Stimulated activated naive CD8-positive, alpha-beta T cell treated with anti-CD3 and anti-CD28 coated beads, Interleukin-15, amount 100 ng/mL, for 72 hours (primary cell): ENCODE measurements around the gene BABAM1.
"Not testable (repeated sequence)": the region's sequence is repeated elsewhere in the genome, so short reads cannot be mapped to it uniquely, and the experiment has no call there.

Experiments used
- ATAC-seq: fragments of 150-1000 bp; cut with Tn5 transposase; 2 replicates; pipeline ENCODE4 v1.10.0; 2021; ENCODE audit warnings: mild to moderate bottlenecking, moderate library complexity
- DNase-seq, 2 donors: peaks; one replicate each; pipeline ENCODE4 v3.0.0; 2021 to 2022
- H3K27ac Mint-ChIP-seq, 2 donors: one replicate each; pipeline ENCODE4 v1.8.0; 2022; ENCODE audit warnings: mild to moderate bottlenecking in 2 of 2, mixed read lengths in 2 of 2, moderate library complexity in 2 of 2
- H3K27me3 Mint-ChIP-seq: one replicate; pipeline ENCODE4 v1.8.0; 2022; ENCODE audit warnings: mixed read lengths
- H3K4me1 Mint-ChIP-seq: one replicate; pipeline ENCODE4 v1.8.0; 2022; ENCODE audit warnings: mild to moderate bottlenecking, mixed read lengths
- H3K4me3 Mint-ChIP-seq, 2 donors: one replicate each; pipeline ENCODE4 v1.8.0; 2022; ENCODE audit warnings: mild to moderate bottlenecking in 2 of 2, mixed read lengths in 2 of 2, moderate library complexity in 1 of 2
- H3K9me3 Mint-ChIP-seq, 2 donors: one replicate each; pipeline ENCODE4 v1.8.0; 2022; ENCODE audit warnings: mixed read lengths in 2 of 2

Gene BABAM1

DNA sequence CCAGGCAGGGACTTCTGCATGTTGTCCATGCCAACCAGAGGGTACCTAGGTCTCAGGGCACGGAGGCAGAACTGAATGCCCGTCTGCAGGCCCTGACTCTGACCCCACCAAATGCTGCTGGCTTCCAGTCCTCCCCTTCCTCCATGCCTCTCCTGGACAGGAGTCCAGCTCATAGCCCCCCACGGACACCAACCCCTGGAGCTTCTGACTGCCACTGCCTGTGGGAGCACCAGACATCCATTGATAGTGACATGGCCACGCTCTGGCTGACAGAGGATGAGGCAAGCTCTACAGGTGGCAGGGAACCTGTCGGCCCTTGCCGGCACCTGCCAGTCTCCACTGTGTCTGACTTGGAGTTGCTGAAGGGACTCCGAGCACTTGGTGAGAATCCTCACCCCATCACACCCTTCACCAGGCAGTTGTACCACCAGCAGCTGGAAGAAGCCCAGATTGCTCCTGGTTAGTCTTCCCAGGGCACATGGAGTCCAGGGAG lies 16.3 kb downstream of the BABAM1 start:
- H3K4me1 Mint-ChIP-seq: peaks cover 27% of the 10 kb centered on the region
- no peak overlapping the region for H3K27ac Mint-ChIP-seq
- H3K9me3 Mint-ChIP-seq: no peaks in the 10 kb centered on the region
- DNase-seq: no peak
- no peaks in the 10 kb centered on the region for H3K27me3 Mint-ChIP-seq
- no peak for ATAC-seq
- H3K4me3 Mint-ChIP-seq: peak overlapping the region in 1 of 2 donors; percentile 67

DNA sequence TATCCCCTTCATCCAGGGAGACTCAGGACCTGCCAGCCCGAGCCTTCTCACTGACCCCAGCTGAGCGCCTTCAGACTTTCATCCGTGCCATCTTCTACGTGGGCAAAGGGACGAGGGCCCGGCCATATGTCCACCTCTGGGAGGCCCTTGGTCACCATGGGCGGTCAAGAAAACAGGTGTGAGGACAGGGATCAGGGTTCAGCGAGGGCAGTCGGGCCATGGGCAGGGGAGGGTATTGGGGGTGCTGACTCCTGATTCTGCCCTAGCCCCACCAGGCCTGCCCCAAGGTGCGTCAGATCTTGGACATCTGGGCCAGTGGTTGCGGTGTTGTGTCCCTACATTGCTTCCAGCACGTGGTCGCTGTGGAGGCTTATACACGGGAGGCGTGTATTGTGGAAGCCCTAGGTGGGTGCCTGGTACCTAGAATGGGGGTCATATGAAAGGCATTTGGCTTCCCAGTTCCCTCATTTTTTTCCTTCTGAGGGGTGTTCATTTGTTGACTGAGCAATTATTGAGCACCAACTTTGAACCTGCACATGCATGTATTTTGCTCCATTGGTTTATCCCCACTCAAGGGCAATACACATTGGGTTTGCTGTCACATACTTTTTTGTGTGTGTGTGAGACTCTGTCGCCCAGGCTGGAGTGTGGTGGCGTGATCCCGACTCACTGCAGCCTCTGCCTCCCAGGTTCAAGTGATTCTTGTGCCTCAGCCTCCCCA lies 18.3 kb downstream of the BABAM1 start:
- H3K4me1 Mint-ChIP-seq: peaks cover 27% of the 10 kb centered on the region
- H3K27ac Mint-ChIP-seq: no peak overlapping the region
- no peak for DNase-seq
- no peak overlapping the region for H3K4me3 Mint-ChIP-seq
- no peaks in the 10 kb centered on the region for H3K27me3 Mint-ChIP-seq
- no peak for ATAC-seq
- H3K9me3 Mint-ChIP-seq: no peaks in the 10 kb centered on the region

DNA sequence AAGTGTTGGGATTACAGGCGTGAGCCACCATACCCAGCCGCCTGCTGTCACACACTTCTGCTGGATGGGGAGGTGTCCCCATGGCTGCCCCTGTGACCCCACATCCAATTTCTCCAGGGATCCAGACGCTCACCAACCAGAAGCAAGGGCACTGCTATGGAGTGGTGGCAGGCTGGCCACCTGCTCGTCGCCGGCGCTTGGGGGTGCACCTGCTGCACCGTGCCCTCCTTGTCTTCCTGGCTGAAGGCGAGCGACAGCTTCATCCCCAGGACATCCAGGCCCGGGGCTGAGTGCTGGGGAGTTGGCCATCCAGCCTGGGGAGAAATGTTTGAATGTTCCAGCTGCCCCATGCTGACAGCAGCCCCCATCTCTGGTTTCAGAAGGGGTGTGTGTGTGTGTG lies 19.0 kb downstream of the BABAM1 start:
- H3K9me3 Mint-ChIP-seq: no peaks in the 10 kb centered on the region
- no peak overlapping the region for H3K27ac Mint-ChIP-seq
- ATAC-seq (no peak), DNase-seq (no peak)
- peaks cover 24% of the 10 kb centered on the region for H3K4me1 Mint-ChIP-seq
- no peak overlapping the region for H3K4me3 Mint-ChIP-seq
- H3K27me3 Mint-ChIP-seq: no peaks in the 10 kb centered on the region

DNA sequence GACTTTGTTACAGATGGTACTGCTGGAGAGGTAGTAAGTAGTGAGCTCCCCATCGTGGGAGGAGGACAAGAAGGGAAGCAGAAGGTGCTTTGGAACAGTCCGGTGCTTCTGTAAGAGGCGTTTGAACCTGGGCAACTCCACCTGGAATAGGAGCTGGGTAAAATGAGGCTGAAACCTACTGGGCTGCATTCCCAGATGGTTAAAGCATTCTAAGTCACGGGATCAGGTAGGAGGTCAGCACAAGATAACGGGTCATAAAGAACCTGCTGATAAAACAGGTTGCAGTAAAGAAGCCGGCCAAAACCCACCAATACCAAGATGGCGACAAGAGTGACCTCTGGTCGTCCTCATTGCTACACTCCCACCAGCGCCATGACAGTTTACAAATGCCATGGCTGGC lies 19.5 kb downstream of the BABAM1 start:
- Mint-ChIP-seq H3K9me3 (no peaks in the 10 kb centered on the region), H3K4me3 (no peak overlapping the region), H3K27ac (no peak overlapping the region), H3K4me1 (peaks cover 21% of the 10 kb centered on the region), H3K27me3 (no peaks in the 10 kb centered on the region)
- ATAC-seq: no peak
- no peak for DNase-seq

DNA sequence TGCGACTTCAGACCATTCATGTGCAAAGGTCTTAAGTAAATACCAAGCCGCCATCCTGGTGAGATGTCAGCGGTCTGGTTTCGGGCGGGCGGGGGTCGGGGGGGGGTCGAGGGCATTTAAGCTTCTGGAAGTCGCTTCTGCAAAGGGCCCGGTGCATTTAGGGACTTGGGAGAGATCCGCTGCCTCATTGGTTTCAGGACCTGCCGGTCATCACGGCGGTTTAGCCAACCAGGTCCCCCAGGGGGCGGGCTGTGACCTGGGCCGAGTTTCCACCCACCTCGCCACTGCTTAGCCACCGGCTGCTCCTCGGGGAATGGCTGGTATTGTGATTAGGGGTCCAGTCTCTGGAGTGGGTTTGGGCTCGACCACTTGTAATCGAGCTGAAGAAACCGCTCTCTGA lies 22.2 kb downstream of the BABAM1 start:
- Mint-ChIP-seq H3K27ac (no peak overlapping the region), H3K27me3 (no peaks in the 10 kb centered on the region), H3K4me3 (no peak overlapping the region), H3K9me3 (no peaks in the 10 kb centered on the region), H3K4me1 (peaks cover 28% of the 10 kb centered on the region)
- ATAC-seq (no peak), DNase-seq (peak; percentile 42 to 65)

DNA sequence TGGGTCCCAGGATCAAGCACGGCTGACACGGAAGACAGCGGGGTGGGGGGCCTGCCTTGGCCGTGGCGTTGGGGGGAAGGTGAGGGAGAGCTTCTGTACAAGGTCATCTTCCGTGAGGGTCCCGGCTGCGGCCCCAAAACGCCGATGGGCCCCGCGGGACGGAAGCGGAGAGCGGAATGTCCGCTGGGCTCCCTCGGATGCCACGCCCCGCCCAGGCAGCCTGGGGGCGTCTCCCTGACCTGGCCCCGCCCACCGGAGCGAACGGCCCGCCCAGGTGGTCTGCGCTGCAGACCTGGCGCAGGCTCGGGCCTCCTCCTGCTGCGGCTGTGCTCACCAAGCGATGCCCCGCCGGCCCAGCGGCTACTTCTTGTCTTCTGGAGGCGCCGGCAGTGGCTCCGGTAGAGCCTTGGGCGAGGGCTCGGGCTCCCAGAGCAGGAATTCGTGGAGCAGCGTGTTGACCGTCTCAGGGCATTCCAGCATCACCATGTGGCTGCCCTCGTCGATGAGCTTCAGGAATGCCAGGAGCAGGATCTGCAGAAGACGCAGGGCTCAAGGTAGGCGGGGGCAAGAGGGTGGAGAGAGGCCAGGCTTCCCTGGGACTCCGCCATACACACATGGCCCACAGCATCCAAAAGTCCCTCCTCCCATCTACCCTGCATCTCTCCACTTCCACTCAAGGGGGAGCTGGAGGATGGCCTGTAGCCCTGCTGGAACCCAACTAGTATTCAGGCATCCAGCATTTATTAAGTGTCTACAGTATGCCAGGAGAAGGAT lies 25.2 kb downstream of the BABAM1 start:
- Mint-ChIP-seq H3K27me3 (no peaks in the 10 kb centered on the region), H3K27ac (peak overlapping the region; percentile 61 to 95), H3K9me3 (no peaks in the 10 kb centered on the region), H3K4me1 (peaks cover 41% of the 10 kb centered on the region), H3K4me3 (peak overlapping the region; percentile 90 to 94)
- DNase-seq (peak; percentile 83 to 90), ATAC-seq (peak; percentile 97)

DNA sequence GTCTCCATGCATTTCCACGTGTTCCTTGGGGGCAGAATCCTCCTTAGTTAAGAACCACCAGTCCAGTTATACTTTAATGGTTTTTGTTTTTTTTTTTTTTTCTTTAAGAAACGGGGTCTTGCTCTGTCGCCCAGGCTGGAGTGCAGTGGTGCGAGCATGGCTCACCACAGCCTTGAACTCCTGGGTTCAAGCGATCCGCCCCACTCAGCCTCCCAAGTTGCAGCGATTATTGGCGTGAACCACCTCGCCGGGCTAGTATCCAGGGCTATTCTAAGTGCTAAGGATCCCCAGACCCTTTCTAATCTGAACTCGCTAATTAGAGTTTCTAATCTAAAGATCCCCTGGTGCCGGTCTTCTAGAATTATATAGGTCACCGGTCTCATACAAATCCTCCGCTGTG lies 26.4 kb downstream of the BABAM1 start:
- H3K27me3 Mint-ChIP-seq: no peaks in the 10 kb centered on the region
- peaks cover 41% of the 10 kb centered on the region for H3K4me1 Mint-ChIP-seq
- H3K27ac Mint-ChIP-seq: peak overlapping the region in 1 of 2 donors; percentile 33
- no peak for ATAC-seq
- no peak for DNase-seq
- H3K9me3 Mint-ChIP-seq: no peaks in the 10 kb centered on the region
- H3K4me3 Mint-ChIP-seq: no peak overlapping the region

DNA sequence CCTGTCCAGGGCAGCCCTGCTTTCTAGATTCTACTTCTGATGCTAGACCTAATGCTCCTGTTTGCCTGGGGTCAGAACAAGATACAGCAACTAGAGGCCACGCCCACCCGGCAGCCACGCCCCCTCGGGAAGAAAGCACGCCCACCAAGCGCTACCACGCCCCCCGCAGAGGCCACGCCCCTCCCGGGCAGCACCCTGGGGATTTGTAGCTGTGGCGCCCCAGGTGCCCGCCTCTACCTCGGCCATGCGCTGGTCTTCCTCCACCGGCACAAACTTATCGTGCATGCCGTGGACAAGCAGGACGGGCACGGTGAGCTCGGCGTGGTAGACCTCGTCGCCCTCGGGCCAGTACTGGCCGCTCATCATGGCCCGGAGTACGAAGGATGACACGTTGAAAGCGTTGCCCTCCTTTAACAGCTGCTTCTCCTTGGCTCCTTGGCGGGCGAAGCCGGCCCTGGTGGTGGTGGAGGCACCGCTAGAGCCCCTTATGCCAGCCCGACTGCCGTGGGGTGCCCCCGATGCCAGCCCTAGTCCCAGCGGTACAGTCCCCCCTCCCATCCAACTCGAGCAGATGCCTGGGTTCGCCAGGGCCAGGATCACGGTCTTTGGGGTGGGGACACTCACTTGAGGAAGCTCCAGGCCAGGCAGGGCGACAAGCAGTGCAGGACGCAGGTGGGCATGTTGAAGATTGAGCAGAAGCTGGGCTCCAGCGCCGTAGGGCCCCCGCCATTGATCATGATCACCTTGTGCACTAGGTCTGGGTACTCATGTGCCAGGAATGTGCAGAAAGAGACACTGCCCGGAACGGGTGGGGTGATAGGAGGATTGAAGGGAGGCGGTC lies 27.0 kb downstream of the BABAM1 start:
- Mint-ChIP-seq H3K9me3 (no peaks in the 10 kb centered on the region), H3K27me3 (no peaks in the 10 kb centered on the region), H3K4me3 (no peak overlapping the region), H3K27ac (peak overlapping the region in 1 of 2 donors; percentile 33), H3K4me1 (peaks cover 41% of the 10 kb centered on the region)
- ATAC-seq: no peak
- DNase-seq: peak; percentile 47 to 56

DNA sequence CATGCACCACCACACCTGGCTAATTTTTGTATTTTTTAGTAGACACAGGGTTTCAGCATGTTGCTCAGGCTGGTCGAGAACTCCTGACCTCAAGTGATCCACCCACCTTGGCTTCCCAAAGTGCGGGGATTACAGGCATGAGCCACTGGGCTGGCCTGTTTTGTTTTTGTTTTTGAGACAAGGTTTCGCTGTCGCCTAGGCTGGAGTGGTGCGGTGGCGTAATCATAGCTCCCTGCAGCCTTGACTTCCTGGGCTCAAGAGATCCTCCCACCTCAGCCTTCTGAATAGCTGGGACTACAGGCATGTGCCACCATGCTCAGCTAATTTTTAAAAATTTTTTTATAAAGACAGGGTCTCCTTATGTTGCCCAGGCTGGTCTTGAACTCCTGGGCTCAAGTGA lies 28.3 kb downstream of the BABAM1 start:
- H3K27ac Mint-ChIP-seq, H3K27me3 Mint-ChIP-seq, H3K9me3 Mint-ChIP-seq, H3K4me3 Mint-ChIP-seq, ATAC-seq, DNase-seq: not testable (repeated sequence)
- H3K4me1 Mint-ChIP-seq: peaks cover 41% of the 10 kb centered on the region

DNA sequence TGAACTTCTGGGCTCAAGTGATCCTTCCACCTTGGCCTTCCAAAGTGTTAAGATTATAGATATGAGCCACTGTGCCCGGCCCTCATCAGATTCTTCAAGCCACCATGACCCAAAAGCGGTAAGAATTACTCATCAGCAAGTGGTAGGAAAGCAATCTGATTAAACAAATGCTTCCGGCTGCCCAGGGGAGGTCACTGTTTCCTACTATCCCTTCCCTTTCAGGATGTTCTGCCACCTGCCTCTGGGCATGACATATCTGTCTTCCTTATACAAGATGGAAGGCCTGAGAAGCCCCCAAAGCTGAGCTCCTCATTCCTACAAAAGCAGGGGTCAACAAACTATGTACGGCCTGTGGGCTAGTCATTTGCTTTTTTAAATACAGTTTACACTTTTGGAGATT lies 29.0 kb downstream of the BABAM1 start:
- Mint-ChIP-seq H3K4me1 (peaks cover 42% of the 10 kb centered on the region), H3K4me3 (no peak overlapping the region), H3K27me3 (no peaks in the 10 kb centered on the region), H3K9me3 (no peaks in the 10 kb centered on the region), H3K27ac (peak overlapping the region in 1 of 2 donors; percentile 57)
- DNase-seq: no peak
- no peak for ATAC-seq

DNA sequence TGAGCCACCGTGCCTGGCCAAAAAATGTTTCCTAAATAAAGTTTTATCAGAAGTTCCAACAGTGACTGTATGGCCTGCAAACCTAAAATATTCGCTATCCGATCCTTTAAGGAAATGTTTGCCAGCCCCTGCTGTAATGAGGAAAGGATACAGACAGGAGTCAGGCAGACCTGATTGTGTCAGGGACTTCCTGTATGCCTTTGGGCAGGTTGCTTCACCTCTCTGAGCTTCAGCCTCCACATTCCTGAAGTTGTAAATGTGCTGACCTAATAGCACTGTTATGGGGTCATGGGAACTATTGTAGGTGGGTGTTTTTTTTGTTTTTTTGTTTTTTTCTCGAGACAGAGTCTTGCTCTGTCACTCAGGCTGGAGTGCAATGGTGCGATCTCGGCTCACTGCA lies 29.7 kb downstream of the BABAM1 start:
- ATAC-seq (no peak), DNase-seq (no peak)
- Mint-ChIP-seq H3K27ac (peak overlapping the region in 1 of 2 donors; percentile 59), H3K27me3 (no peaks in the 10 kb centered on the region), H3K9me3 (no peaks in the 10 kb centered on the region), H3K4me3 (no peak overlapping the region), H3K4me1 (peaks cover 45% of the 10 kb centered on the region)

DNA sequence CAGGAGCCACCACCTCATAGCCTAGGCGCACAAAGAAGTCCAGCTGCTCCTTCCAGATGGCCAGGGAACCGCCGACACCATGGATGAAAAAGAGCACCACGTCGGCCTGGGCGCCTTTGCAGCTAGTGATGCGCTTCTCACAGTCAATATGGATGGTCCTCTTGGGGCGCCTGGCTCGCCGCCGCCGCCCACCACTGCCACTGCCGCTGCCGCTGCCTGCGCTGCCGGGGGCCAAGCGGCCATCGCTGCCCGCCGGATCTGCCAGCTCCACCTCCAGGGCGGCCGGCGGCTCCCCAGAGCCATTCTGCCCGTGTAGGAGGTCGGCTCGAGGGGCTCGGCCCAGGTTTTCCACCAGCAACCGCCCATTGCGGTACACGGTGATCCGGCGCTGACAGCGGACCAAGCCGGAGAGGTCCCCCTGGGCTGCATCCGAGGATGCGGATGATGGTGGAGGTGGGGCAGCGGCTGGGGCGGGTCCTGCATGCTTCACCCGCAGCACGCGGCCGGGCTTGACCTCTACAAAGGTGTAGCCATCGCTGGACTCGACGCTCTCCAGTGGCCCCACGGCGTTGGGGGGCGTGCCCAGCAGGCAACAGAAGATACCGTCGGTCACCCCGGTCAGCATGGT lies 33.9 kb downstream of the BABAM1 start:
- Mint-ChIP-seq H3K27me3 (no peaks in the 10 kb centered on the region), H3K4me3 (no peak overlapping the region), H3K9me3 (no peaks in the 10 kb centered on the region), H3K27ac (no peak overlapping the region), H3K4me1 (peaks cover 44% of the 10 kb centered on the region)
- ATAC-seq (no peak), DNase-seq (no peak)

DNA sequence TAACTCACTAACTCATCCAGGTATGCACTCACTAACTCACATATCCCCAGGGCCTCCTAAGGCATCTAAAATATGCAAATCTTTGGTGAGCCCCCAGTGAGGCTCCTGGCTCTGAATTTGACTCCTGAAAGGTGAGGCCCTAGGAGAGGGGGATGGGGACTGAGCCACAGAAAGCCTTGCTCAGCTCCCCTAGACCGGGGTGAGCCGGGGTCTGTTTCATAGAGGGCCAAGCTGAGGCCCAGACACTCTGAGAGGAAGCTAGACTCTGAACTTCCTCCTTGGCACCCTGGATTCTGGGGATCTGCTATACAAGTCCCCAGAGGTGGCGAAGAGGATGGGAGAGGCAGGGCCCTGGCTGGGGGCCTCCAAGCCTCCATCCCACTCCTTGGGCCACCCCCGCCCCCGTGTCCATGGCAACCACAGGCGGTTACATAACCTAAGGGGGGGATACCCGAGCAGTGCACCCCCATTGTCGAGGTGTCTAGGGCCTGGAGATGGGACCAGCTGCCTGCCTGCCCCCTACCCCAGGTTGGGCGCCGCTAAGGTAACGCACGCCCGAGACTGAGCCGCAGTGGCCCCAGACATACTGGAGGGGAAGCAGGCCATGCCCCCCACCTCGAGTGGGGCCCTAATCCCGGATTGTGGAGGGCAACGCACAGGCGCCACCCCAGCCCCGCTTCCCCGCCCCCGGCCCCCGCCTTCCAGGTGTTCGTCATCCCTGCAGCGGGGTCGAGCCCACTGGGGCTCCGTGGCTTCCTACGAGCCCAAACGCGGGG lies 35.3 kb downstream of the BABAM1 start:
- DNase-seq: peak in 1 of 2 donors; percentile 32
- Mint-ChIP-seq H3K27ac (no peak overlapping the region), H3K27me3 (no peaks in the 10 kb centered on the region), H3K4me3 (peak overlapping the region; percentile 68 to 79), H3K4me1 (peaks cover 49% of the 10 kb centered on the region), H3K9me3 (no peaks in the 10 kb centered on the region)
- no peak for ATAC-seq

DNA sequence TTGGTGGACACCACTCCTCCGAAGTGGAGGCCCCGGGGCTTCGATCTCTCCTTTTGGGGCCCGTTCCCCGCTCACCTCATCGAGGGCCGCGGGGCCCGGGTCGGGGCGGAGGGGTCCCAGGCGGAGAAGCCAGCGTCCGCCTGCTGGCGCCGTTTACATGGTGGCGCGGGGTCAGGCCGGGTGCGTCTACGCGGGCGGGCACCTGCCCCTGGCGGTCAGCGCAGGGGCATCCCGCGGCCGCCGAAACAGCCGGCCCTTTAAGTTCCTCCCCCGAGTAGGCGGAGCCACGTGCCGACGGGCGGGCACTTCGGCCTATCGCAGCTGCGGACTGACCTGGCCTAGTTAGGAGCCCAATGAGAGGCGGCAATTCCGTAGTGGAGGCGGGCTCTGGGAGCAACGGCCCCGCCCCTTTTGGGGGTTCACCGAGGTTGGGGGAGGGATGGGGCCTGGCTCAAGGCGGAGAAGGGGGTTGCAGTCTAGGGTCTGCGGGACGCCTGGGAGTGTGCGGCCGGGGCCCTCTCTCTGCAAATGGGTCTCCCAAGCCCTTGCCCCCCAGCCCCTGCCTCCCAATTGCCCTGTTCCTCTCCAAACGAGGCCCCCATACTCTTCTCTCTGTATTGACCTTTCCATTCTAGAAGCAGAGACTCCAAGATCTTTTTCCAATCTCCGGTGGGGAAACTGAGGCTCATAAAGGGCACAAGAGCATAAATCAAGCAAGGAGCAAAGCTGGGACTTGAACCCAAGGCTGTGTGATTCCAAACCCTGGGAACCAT lies 36.1 kb downstream of the BABAM1 start, which contains the start of gene ABHD8:
Gene ABHD8 (minus strand): TSS at position 259 of the 773 bp plus-strand sequence. CDS start 1,809 bp downstream, outside the sequence.
- H3K4me3 Mint-ChIP-seq: peak within 1 kb of the TSS; percentile 68 to 79
- no peaks in the 10 kb centered on the region for H3K27me3 Mint-ChIP-seq
- H3K9me3 Mint-ChIP-seq: no peaks in the 10 kb centered on the region
- ATAC-seq (peak; percentile 78), DNase-seq (peak; percentile 93 to 97)
- peak within 1 kb of the TSS in 1 of 2 donors; percentile 63 for H3K27ac Mint-ChIP-seq
- H3K4me1 Mint-ChIP-seq: peaks cover 55% of the 10 kb centered on the region
